HCT116 (cell line): ENCODE data around the gene ZNF808. TPM values are rescaled to one million over a fixed set of nuclear protein-coding genes. Genes with fewer than 3 reads are reported as not detected.

Experiments used
- ATAC-seq: fragments of 200-7000 bp; cut with Tn5 transposase; 2 replicates; pipeline ENCODE4 v1.9.1; 2020; ENCODE audit warnings: mild to moderate bottlenecking, moderate library complexity
- BruUV-seq: library from RNA; stranded (reverse); fragments of 400-500 nt; replicated peaks from 2 replicates; lab custom pipeline; 2021; lab: Mats Ljungman, UMichigan
- CTCF ChIA-PET: fragments of 300-600 bp; sonication (Branson Sonifier 250); formaldehyde crosslinking; loops from one replicate; lab custom pipeline; 2021; ENCODE audit warnings: antibody characterized with exemption; lab: Charles Lee
- POLR2A ChIA-PET: fragments of 300-600, 350-600 bp; sonication (Branson Sonifier 250); formaldehyde crosslinking; loops from one replicate; lab custom pipeline; 2021; ENCODE audit warnings: antibody characterized with exemption; lab: Charles Lee
- RAD21 ChIA-PET, 2 experiments: fragments of 300-600 bp; sonication (Branson Sonifier 250); formaldehyde crosslinking; loops; one replicate each; lab custom pipeline; 2023; ENCODE audit warnings: low total read pairs in 2 of 2; ENCODE audit not compliant: uncharacterized antibody in 2 of 2, unreplicated experiment in 2 of 2, low non-redundant PET in 1 of 2; lab: Charles Lee
- DNase-seq: peaks from one replicate; pipeline ENCODE4 v3.0.0-alpha.2; 2010; ENCODE audit warnings: low read depth, low spot score
- H2AFZ ChIP-seq: fragments of 200-600 bp; shearing (Covaris generic), sonication (generic); 2 replicates; pipeline ENCODE4 v1.6.1; 2017; ENCODE audit warnings: low read depth, mixed run types, mixed read lengths, antibody characterized with exemption, low read length; ENCODE audit not compliant: poor library complexity, severe bottlenecking
- H3K27ac ChIP-seq: 2 replicates; pipeline ENCODE4 v1.5.1; 2012; ENCODE audit warnings: low read depth, low read length
- H3K27me3 ChIP-seq: fragments of 200-600 bp; sonication (generic); 2 replicates; pipeline ENCODE4 v1.6.1; 2016; ENCODE audit warnings: mixed run types, low read length, mixed read lengths; ENCODE audit not compliant: insufficient read depth
- H3K36me3 ChIP-seq, 2 experiments: fragments of 200-500 bp in 1 of 2; fragments of 200-600 bp in 1 of 2; sonication (Bioruptor generic) in 1 of 2; sonication (generic) in 1 of 2; 2 replicates each; pipeline versions ENCODE4 v1.5.1 to v1.6.1; 2014 to 2016; ENCODE audit warnings: low read length in 2 of 2, inconsistent platforms in 1 of 2, mixed read lengths in 1 of 2, mixed run types in 1 of 2; ENCODE audit not compliant: insufficient read depth in 2 of 2, control insufficient read depth in 1 of 2
- H3K4me1 ChIP-seq, 2 experiments: fragments of 200-600 bp in 1 of 2; sonication (generic) in 1 of 2; 2 replicates each; pipeline versions ENCODE4 v1.5.1 to v1.6.1; 2012 to 2017; ENCODE audit warnings: low read length in 2 of 2, inconsistent platforms in 1 of 2, mild to moderate bottlenecking in 1 of 2, mixed read lengths in 1 of 2, mixed run types in 1 of 2, moderate library complexity in 1 of 2; ENCODE audit not compliant: insufficient read depth in 2 of 2, control insufficient read depth in 1 of 2
- H3K4me2 ChIP-seq: fragments of 200-600 bp; sonication (generic); 2 replicates; pipeline ENCODE4 v1.6.1; 2017; ENCODE audit warnings: mixed run types, low read length, mixed read lengths
- H3K4me3 ChIP-seq, 2 experiments: fragments of 200-600 bp in 1 of 2; sonication (generic) in 1 of 2; replicated peaks in 1 of 2; 2 replicates each; pipeline ENCODE4 v1.5.1; 2011 to 2016; ENCODE audit warnings: low read length in 2 of 2, control low read depth in 1 of 2, low read depth in 1 of 2, mild to moderate bottlenecking in 1 of 2, mixed read lengths in 1 of 2, mixed run types in 1 of 2
- H3K79me2 ChIP-seq: fragments of 200-600 bp; sonication (generic); 2 replicates; pipeline ENCODE4 v1.6.1; 2017; ENCODE audit warnings: mild to moderate bottlenecking, mixed run types, low read length, moderate library complexity, mixed read lengths; ENCODE audit not compliant: insufficient read depth
- H3K9ac ChIP-seq: fragments of 200-600 bp; sonication (generic); 2 replicates; pipeline ENCODE4 v1.6.1; 2016; ENCODE audit warnings: low read length, mixed read lengths
- H3K9me2 ChIP-seq: fragments of 200-600 bp; sonication (generic), shearing (Covaris generic); 2 replicates; pipeline ENCODE4 v1.6.1; 2017; ENCODE audit warnings: mixed run types, mild to moderate bottlenecking, moderate library complexity; ENCODE audit not compliant: insufficient read depth
- H3K9me3 ChIP-seq, 2 experiments: fragments of 200-500 bp in 1 of 2; fragments of 200-600 bp in 1 of 2; sonication (Bioruptor generic) in 1 of 2; sonication (generic) in 1 of 2; 2 replicates each; pipeline ENCODE4 v1.6.1; 2014 to 2017; ENCODE audit warnings: low read length in 2 of 2, mixed read lengths in 2 of 2, inconsistent platforms in 1 of 2, low read depth in 1 of 2, mild to moderate bottlenecking in 1 of 2, mixed run types in 1 of 2, moderate library complexity in 1 of 2; ENCODE audit not compliant: control insufficient read depth in 1 of 2, insufficient read depth in 1 of 2
- H4K20me1 ChIP-seq: fragments of 200-600 bp; sonication (generic), shearing (Covaris generic); 2 replicates; pipeline ENCODE4 v1.6.1; 2017; ENCODE audit warnings: mixed run types, mild to moderate bottlenecking, moderate library complexity; ENCODE audit not compliant: insufficient read depth
- CBX3 ChIP-seq: IDR thresholded peaks from 2 replicates; pipeline ENCODE4 v1.6.1; 2012; ENCODE audit warnings: low read depth
- CEBPB ChIP-seq: IDR thresholded peaks from 2 replicates; pipeline ENCODE4 v1.6.1; 2012; ENCODE audit warnings: low read depth
- EGR1 ChIP-seq: IDR thresholded peaks from 2 replicates; pipeline ENCODE4 v1.6.1; 2012; ENCODE audit warnings: low read depth
- ELF1 ChIP-seq: IDR thresholded peaks from 2 replicates; pipeline ENCODE4 v1.6.1; 2012; ENCODE audit warnings: low read depth, borderline replicate concordance
- FOSL1 ChIP-seq: IDR thresholded peaks from 2 replicates; pipeline ENCODE4 v1.6.1; 2012; ENCODE audit warnings: low read depth
- JUND ChIP-seq: IDR thresholded peaks from 2 replicates; pipeline ENCODE4 v1.6.1; 2012
- MAX ChIP-seq: IDR thresholded peaks from 2 replicates; pipeline ENCODE4 v1.6.1; 2012
- SIN3A ChIP-seq: IDR thresholded peaks from 2 replicates; pipeline ENCODE4 v1.6.1; 2012; ENCODE audit warnings: low read depth
- SP1 ChIP-seq: IDR thresholded peaks from 2 replicates; pipeline ENCODE4 v1.6.1; 2012; ENCODE audit warnings: low read depth
- SRF ChIP-seq: IDR thresholded peaks from 2 replicates; pipeline ENCODE4 v1.6.1; 2012; ENCODE audit warnings: low read depth
- TCF7L2 ChIP-seq: IDR thresholded peaks from 2 replicates; pipeline ENCODE4 v1.7.0; 2011; ENCODE audit warnings: borderline replicate concordance, inconsistent platforms; ENCODE audit not compliant: insufficient read depth, insufficient read length; ENCODE audit errors: extremely low read depth
- YY1 ChIP-seq: IDR thresholded peaks from 2 replicates; pipeline ENCODE4 v1.6.1; 2011; ENCODE audit warnings: low read length, low read depth, moderate library complexity, mild to moderate bottlenecking; ENCODE audit not compliant: insufficient replicate concordance; ENCODE audit errors: extremely low read depth
- ZBTB33 ChIP-seq: IDR thresholded peaks from 2 replicates; pipeline ENCODE4 v1.6.1; 2011; ENCODE audit warnings: mild to moderate bottlenecking, low read length, moderate library complexity; ENCODE audit not compliant: insufficient replicate concordance; ENCODE audit errors: extremely low read depth
- ZFX ChIP-seq: fragments of 450-650 bp; IDR thresholded peaks from 2 replicates; pipeline ENCODE4 v1.6.1; 2017
- ZNF274 ChIP-seq: fragments of 200-500 bp; sonication (Bioruptor generic); IDR thresholded peaks from 2 replicates; pipeline ENCODE4 v1.6.1; 2014; ENCODE audit warnings: mild to moderate bottlenecking, low read depth, low read length, inconsistent platforms
- intact Hi-C: fragments of 100-400 bp; cut with micrococcal nuclease; formaldehyde crosslinking; loops from 2 replicates; pipeline ENCODE4 v1.10.0; 2022
- total RNA-seq: library from RNA; stranded (reverse); gene quantifications from one replicate; pipeline ENCODE4 v1.2.1, GENCODE V29; 2021; ENCODE audit not compliant: unreplicated experiment
- TF ChIP-seq, protein P1 (sequence below), 3 experiments: fragments of 200-600 bp in 1 of 3; sonication (generic) in 1 of 3; IDR thresholded peaks in 2 of 3; conservative IDR thresholded peaks in 1 of 3; 2 replicates each; pipeline ENCODE4 v1.5.1; 2012 to 2017; ENCODE audit warnings: low read depth in 2 of 3, low read length in 2 of 3, antibody characterized with exemption in 1 of 3, borderline replicate concordance in 1 of 3, control low read depth in 1 of 3, mild to moderate bottlenecking in 1 of 3, mixed read lengths in 1 of 3, mixed run types in 1 of 3, moderate library complexity in 1 of 3; ENCODE audit not compliant: insufficient read depth in 1 of 3
- TF ChIP-seq, protein P2 (sequence below): IDR thresholded peaks from 2 replicates; pipeline ENCODE4 v1.6.1; 2012; ENCODE audit warnings: low read depth

Gene ZNF808
- total RNA-seq, 1 experiment from 2014 or later = 15.4 TPM

DNA sequence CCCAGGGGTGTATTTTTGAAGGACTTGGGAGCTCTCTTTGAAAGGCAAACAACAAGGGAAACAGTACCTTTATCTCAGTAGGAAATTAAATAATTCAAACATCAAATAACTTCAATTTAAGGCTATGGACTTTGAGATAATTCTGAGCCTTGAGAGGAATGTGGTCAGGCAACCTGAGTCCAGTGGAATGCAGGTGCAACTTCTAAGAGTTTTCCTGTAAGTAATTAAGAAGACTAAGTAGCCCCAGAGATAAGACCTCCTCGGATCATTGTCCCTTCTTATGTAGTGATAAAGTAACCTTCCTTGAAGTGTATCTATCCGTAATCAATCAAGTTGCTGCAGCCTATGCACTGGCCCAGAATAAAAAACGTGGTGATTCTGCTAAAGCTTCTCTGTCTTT is 71.8 kb downstream of the ZNF808 start:
- no peak overlapping the region for H3K4me2 ChIP-seq
- TF ChIP-seq FOSL1 (no peak), SIN3A (no peak), CEBPB (no peak), CBX3 (no peak), ZNF274 (no peak), ZFX (no peak), TCF7L2 (no peak), YY1 (no peak), ZBTB33 (no peak), SP1 (no peak), ELF1 (no peak), SRF (no peak), JUND (no peak), EGR1 (no peak), MAX (no peak)
- TF ChIP-seq, protein P1, sequence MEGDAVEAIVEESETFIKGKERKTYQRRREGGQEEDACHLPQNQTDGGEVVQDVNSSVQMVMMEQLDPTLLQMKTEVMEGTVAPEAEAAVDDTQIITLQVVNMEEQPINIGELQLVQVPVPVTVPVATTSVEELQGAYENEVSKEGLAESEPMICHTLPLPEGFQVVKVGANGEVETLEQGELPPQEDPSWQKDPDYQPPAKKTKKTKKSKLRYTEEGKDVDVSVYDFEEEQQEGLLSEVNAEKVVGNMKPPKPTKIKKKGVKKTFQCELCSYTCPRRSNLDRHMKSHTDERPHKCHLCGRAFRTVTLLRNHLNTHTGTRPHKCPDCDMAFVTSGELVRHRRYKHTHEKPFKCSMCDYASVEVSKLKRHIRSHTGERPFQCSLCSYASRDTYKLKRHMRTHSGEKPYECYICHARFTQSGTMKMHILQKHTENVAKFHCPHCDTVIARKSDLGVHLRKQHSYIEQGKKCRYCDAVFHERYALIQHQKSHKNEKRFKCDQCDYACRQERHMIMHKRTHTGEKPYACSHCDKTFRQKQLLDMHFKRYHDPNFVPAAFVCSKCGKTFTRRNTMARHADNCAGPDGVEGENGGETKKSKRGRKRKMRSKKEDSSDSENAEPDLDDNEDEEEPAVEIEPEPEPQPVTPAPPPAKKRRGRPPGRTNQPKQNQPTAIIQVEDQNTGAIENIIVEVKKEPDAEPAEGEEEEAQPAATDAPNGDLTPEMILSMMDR (IDR thresholded peaks at IDR 0.05 in 2 of 3, conservative IDR thresholded peaks at IDR 0.05 in 1 of 3; ENCODE audit: borderline replicate concordance in 1 of 3, insufficient read depth in 1 of 3, low read depth in 2 of 3, low read length in 2 of 3) = no peak
- TF ChIP-seq, protein P2, sequence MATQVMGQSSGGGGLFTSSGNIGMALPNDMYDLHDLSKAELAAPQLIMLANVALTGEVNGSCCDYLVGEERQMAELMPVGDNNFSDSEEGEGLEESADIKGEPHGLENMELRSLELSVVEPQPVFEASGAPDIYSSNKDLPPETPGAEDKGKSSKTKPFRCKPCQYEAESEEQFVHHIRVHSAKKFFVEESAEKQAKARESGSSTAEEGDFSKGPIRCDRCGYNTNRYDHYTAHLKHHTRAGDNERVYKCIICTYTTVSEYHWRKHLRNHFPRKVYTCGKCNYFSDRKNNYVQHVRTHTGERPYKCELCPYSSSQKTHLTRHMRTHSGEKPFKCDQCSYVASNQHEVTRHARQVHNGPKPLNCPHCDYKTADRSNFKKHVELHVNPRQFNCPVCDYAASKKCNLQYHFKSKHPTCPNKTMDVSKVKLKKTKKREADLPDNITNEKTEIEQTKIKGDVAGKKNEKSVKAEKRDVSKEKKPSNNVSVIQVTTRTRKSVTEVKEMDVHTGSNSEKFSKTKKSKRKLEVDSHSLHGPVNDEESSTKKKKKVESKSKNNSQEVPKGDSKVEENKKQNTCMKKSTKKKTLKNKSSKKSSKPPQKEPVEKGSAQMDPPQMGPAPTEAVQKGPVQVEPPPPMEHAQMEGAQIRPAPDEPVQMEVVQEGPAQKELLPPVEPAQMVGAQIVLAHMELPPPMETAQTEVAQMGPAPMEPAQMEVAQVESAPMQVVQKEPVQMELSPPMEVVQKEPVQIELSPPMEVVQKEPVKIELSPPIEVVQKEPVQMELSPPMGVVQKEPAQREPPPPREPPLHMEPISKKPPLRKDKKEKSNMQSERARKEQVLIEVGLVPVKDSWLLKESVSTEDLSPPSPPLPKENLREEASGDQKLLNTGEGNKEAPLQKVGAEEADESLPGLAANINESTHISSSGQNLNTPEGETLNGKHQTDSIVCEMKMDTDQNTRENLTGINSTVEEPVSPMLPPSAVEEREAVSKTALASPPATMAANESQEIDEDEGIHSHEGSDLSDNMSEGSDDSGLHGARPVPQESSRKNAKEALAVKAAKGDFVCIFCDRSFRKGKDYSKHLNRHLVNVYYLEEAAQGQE = no peak
- TF ChIP-seq, all 23 proteins: peak for 0
- no peaks in the 10 kb centered on the region for H3K9me2 ChIP-seq
- H3K36me3 ChIP-seq = peaks cover 0 to 5% of the 10 kb centered on the region in 2 experiments; a peak in 1 of 4 replicates
- no peak overlapping the region for H3K27ac ChIP-seq
- intact Hi-C loops = no loop called here
- ChIA-PET POLR2A (no interaction called here), RAD21 (no interaction called here), CTCF (no interaction called here)
- H3K4me3 ChIP-seq = no peak overlapping the region
- no peak overlapping the region for H2AFZ ChIP-seq
- ATAC-seq = no peak
- no peaks in the 10 kb centered on the region for H3K79me2 ChIP-seq
- H3K4me1 ChIP-seq = peaks cover 0 to 16% of the 10 kb centered on the region in 2 experiments; a peak in 2 of 4 replicates
- H3K9me3 ChIP-seq = peaks cover 9 to 20% of the 10 kb centered on the region in 2 experiments; a peak in 2 of 4 replicates
- H3K9ac ChIP-seq = no peak overlapping the region
- no peaks in the 10 kb centered on the region for H3K27me3 ChIP-seq
- no peaks in the 10 kb centered on the region for H4K20me1 ChIP-seq
- DNase-seq = no peak
- BruUV-seq = no TSS peak
